Superior temporal gyrus (tissue), 1 donor: Measurements from ENCODE around the gene GPR146.
"Not testable (repeated sequence)": the region's sequence is repeated elsewhere in the genome, so short reads cannot be mapped to it uniquely, and the experiment has no call there.

Experiments used
- DNase-seq: peaks from one replicate; pipeline ENCODE4 v3.0.0-alpha.2; 2016; ENCODE audit errors: extremely low spot score

Gene GPR146

GRCh38 chr7:1025743-1026581 lies 18.4 kb upstream of the GPR146 start:
- DNase-seq = no peak

- DNase-seq = no peak
Measured at GRCh38 chr7:1026721-1027161, 17.6 kb upstream of the GPR146 start.

GRCh38 chr7:1027242-1028043 lies 16.9 kb upstream of the GPR146 start:
- DNase-seq = peak; percentile 33

GRCh38 chr7:1028044-1028770 lies 16.1 kb upstream of the GPR146 start:
- DNase-seq = peak; percentile 83

GRCh38 chr7:1028775-1029636 lies 15.3 kb upstream of the GPR146 start:
- peak; percentile 82 for DNase-seq

- DNase-seq = no peak
Measured at GRCh38 chr7:1029637-1030443, 14.5 kb upstream of the GPR146 start.

DNA sequence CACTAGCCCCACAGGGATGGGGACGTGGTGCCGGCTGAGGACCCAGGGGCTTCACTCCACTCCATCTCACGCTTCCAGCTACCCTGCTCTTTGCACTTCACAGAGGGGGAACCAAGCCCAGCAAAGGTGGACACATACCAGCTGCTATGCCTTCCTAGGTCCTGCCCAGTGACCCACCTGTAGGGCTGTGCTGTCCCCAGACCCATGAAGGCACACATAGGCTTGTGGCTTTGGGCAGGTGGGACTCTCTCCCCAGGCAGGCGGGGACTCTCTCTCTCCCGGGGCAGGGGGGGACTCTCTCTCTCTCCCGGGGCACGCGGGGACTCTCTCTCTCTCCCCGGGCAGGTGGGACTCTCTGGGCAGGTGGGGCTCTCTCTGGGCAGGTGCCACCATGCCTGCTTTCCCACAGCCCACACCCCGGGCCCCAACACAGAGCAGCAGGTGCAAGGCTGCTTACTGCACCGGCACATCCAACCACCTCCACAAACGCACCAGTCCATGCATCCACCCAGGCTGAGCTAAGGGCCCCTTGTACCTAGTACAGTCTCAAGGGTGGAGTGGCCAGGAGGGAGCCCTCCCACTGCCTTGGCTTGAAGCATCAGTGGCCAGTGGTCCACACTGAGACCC lies 13.8 kb upstream of the GPR146 start:
- DNase-seq = no peak

- DNase-seq = no peak
Measured at GRCh38 chr7:1031716-1032455, 12.5 kb upstream of the GPR146 start.

DNA sequence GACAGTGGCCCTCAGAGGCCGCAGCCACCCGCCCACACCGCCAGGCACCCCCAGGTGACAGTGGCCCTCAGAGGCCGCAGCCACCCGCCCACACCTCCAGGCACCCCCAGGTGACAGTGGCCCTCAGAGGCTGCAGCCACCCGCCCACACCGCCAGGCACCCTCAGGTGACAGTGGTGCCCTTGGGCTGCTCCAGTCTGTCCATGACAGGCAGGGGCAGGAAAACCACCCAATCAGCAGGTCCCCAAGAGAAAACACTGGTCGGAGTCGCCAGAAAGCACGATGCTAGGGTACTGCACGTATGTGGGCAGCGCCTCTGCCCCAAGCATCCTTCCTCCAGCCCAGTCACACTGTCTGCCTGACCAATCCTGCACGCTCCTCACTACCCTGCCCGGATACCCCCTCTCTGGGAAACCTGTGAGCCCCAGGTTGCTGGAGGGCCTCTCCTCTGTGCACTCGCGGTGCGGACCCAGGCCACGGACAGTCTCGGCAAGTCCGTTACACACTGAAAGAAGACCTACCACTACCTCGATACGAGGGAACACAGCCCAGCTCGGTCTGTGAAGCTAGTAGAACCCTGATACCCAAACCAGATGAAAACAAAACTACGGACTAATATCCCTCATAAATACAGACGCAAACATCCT lies 11.7 kb upstream of the GPR146 start:
- DNase-seq = no peak

DNA sequence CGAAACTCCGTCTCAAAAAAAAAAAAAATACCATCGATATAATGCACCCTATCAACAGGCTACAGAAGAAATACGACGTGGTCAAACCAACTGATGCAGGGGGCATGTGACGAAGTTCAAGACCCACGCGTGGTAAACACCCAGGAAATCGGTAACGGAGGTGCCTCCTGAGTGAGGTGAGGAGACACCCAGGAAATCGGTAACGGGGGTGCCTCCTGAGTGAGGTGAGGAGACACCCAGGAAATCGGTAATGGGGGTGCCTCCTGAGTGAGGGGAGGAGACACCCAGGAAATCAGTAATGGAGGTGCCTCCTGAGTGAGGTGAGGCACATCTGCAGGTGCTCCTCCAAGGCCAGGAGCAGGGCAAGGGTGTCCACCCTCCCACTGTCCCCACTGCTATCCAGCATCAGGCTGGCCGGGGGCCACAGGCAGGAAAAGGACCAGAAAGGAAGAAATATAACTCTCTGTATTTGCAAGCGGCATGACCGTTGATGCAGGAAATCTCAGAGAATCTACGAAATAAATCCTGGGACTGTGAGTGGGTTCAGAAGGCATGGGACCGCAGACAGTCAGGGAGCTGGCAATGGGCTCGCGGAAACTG lies 10.7 kb upstream of the GPR146 start:
- no peak for DNase-seq

DNA sequence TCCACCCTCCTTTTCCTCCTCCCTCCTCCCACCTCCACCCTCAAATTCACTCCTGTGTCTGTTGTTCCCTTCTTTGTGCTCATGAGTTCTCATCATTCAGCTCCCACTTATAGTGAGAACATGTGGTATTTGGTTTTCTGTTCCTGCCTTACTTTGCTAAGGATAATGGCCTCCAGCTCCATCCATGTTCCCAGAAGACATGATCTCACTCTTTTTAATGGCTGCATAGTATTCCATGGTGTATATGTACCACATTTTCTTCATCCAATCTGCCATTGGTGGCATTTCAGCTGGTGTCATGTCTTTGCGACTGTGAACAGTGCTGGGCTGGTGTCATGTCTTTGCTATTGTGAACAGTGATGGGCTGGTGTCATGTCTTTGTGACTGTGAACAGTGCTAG lies 9.6 kb upstream of the GPR146 start:
- not testable (repeated sequence) for DNase-seq

DNA sequence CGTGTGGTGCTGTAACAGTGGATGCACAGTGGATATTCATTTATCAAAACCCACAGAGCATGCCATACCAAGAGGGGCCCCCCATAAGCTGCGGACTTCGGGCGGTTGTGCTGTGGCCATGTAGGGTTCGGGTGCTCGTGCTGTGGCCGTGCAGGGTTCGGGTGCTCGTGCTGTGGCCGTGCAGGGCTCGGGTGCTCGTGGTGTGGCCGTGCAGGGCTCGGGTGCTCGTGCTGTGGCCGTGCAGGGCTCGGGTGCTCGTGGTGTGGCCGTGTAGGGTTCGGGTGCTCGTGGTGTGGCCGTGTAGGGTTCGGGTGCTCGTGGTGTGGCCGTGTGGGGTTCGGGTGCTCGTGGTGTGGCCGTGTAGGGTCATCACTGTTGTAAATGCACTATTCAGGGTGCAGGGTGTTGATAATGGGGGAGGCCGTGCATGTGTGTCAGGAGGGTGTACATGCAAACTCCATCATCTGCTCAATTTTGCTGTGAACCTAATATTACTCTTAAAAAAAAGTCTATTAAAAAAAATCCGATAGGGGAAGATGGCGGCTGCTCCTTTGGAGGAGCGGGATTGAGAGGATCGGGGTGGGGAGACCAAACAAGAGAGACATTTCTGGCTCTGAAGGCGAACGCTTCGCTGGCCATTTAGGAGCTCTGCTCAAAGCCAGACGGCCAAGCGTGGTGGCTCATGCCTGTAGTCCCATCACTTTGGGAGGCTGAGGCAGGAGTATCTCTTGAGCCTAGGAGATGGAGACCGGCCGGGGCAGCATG lies 8.0 kb upstream of the GPR146 start:
- DNase-seq = not testable (repeated sequence)

DNA sequence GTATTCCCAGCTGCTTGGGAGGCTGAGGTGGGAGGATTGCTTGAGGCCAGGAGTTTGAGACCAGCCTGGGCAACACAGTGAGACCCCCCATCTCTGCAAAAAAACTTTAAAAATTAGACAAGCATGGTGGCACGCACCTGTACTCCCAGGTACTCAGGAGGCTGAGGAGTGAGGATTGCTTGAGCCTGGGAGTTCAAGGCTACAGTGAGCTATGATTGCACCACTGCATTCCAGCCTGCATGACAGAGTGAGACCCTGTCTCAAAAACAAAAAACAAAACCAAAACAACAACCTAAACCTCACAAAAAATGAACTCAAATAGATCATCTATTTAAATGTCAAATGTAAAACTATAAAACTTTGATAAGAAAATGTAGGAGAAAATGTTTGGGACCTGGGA lies 4.1 kb upstream of the GPR146 start:
- DNase-seq = not testable (repeated sequence)

GRCh38 chr7:1040790-1041189 lies 3.6 kb upstream of the GPR146 start:
- peak; percentile 56 for DNase-seq

DNA sequence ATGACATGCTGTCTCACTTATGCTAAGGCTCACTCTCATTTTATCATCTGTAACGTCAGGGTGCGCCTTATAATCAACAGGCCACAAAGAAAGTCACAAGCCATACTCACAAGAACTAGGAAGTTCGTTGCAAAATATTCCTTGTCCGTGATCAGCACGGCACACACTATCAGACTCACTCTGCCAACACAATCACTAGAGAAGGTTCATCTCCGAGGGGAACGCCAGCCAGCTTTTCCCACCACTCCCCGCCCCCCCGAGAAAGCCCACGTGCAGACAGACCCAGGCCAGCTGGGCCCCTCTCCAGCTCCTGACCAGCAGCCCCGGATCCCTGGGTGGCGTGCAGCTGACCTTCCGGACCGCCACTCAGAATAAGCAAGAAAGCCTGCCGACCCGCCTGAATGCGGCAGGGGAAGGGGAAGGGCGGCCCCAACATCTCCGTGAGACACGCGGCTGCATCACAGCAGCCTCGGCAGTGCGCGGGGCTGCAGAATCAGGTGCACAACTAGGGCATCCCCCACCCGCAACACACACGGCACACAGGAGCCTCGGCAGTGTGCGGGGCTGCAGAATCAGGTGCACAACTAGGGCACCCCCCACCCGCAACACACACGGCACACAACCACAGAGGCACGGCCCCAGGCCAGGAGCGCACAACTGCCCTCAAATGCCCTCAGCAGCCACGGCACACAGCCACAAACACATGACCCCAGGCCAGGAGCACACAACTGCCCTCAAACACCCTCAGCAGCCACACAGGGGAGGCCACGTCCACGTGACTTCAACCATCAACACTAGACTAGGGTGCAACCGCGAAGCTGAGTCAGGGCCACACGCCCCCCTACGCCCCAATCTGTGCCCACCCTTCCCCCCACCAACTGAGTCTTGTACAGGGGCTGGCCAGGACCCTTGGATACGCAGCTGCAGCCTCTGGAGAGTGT lies 2.5 kb upstream of the GPR146 start:
- peak; percentile 20 for DNase-seq

DNA sequence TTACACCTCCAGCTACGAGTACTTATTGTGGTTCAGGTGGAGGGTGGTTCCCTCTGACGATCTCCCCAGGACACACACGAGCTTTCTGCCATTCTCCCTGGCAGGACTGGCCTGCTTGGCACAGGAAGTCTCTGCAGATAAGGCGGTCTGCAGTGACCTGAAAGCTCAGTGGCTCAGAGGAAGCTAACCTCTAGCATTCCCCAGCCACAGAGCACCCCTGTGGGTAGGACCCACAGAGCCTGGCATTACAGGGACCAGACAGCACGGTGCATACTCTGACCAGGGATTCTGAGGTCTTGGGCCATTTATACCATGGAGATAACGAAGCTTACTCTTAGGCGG lies 1.9 kb upstream of the GPR146 start:
- no peak for DNase-seq
